ENCODE measurements around the gene PLD6.

The PLD6 gene

DNA sequence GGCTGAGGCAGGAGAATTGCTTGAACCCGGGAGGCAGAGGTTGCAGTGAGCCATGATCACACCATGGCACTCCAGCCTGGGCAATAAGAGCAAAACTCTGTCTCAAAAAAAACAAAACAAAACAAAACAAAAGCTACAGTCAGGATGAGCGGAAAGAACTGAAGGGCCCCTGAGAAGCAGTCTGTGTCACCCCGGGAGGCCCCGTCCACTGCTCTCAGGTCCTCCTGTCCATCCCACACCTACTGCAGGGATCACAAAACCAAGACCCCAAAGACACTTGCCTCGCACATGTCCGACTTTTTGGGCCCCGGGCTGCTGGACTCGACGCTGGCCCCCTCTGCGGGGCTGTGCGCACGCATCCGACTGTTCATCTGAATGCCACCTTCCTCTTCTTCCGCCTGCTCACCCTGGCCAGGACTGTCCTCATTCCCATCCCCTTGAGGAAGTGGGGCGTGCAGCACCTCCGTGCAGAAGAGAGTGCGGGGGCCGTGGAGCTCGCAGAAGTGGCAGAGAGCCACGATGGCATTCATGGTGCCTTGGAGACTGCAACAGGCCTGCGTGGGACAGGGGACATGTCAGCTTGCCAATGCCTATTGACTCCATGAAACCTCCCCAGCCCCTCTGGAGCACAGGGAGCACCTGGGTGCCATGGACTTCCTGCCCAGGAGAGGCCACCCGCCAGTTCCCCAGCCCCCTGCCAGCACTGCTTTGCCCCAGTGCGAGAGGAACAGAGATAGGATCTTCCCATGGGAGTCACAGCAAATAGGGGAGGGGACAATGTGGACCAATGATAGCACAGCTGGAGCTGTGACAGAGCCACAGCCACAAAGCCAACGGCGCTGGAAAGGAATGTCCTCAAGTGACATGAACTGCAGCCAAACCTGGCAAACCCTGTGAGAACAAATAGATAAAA is 21.7 kb upstream of the PLD6 start:
- no peak for DNase-seq
- no peak for ATAC-seq

DNA sequence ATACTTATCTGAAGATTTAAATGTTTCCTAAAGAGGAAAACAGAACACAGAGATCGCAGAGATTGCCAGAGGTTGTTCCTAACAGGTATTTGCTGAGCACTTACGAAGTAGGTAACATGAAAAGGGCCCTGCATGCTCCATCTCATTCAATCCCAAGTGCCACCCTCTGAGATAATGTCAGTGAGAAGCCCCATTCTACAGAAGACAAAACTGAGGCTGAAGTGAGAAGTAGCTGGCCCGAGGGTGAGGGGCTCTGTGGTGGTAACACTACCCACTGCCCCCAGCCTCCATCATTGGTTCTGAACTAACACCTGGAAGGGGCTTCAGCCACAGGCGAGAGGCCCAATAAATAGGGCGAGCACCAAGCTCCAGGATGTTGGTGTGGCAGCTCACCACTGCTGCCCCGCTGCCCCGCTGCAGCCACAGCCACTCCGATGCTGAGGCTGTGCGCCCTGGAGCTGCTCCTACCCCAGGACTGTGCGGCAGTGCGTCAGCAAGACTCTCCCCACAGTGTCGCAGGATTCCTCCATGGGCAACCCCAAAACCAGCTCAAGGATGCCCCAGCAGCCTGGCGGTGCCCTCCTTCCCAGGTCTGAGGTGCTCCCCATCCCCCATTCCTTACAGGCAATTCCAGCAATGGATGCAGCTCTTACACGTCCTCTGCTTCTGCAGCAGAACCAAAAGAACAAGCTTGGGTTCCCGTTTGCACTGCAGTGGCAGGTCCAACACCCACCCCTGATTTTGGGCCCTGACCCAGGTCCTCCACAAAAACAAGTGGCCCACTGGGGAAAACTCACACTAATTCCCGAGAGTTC is 20.5 kb upstream of the PLD6 start:
- no peak for DNase-seq
- no peak for ATAC-seq

DNA sequence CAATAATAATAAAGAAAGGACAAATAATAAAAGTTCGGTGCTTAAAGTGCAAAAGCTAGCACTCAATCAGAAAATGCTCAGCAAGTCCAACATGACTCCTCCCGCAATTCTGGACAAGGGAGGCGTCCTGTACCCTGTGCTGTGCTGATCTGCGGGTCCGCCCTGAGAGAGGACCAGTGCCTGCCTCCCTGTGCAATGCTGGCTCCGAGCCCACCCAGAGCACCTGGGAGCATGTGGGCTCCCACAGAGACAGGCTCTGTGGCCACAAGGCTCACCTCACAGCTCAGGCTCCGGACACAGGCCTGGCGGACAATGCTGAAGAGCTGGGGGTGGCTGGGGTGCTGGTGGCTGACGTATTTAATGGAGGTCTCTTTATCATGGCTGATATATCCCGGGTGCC is 19.8 kb upstream of the PLD6 start:
- no peak for ATAC-seq

DNA sequence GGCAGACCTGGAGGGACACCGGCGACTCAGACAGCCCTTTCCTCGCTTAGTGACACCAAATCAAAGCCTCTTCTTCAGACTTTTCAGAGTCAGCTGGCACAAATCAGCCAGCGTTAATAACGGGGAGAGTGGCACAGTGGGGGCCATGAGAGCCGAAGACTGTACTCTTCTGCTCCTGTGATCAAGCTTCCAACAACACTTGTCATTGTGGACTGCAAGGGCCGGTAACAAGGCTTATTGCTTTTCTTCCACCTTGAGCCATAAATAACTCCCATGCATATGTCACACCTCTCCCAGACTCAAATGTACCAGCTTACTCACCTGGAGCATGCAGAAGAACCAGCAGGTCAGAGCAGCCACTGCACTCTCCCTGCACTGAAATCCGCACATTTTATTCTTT is 18.0 kb upstream of the PLD6 start:
- no peak for ATAC-seq
- DNase-seq: no peak

More for the DNA sequence above, 19.8 kb upstream of the PLD6 start:
- DNase-seq: no peak

DNA sequence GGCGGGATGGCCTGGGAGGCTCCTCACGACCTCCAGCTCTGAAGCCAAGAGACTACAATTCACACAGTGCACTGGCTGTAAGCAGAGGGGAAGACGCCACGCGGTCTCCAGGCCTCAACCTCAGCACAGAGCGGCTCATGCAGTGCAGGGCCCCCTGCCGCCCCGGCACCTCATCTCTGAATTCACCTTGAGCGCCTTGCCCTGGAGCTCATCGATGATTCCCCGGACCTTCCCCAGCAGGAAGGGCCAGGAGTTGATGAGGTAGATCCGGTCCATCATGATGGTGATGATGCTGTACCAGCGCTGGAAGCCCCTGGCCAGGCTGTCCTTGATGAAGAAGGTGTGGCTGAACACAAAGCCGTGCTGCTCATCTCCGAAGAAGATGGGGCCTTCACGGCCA is 17.6 kb upstream of the PLD6 start:
- DNase-seq: no peak
- ATAC-seq: no peak

DNA sequence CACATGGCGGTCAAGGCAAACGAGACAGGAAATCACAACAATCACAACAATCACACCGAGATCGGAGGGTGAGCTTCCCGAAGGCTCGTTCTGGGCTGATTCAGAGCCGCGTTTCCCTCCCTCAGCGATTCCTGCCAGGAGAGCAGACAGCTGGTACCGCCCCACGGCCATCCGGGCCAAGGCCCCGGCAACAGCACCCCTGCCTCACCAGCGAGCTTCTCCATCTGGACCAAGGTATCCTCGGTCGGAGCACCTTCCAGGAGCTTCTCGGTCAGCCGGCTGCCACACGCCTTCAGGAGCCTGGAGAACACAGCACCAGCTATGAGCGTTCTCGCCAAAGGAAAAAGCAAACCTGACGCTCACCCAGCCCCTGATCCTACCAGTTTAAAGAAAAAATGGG is 15.2 kb upstream of the PLD6 start:
- DNase-seq (no peak), ATAC-seq (no peak)

DNA sequence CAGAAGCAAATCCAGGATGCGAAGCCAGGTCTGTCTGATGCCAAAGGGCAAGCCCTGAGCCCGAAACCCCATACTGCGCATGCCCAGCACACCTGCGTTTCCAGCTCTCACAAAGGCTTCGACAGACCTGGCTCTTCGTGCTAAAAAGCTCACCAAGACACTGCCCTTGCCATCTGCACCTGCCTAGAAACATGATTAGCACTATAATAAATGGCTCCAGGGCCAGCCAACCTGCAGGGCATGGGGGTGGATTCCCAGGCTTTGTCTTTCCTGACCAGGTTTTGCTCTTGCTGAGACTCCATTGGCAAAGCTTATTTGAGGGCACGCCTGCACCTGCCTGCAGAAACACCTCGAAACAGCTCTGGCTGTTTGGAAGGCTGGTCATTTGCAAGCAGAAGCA is 14.4 kb upstream of the PLD6 start:
- DNase-seq (no peak), ATAC-seq (no peak)

DNA sequence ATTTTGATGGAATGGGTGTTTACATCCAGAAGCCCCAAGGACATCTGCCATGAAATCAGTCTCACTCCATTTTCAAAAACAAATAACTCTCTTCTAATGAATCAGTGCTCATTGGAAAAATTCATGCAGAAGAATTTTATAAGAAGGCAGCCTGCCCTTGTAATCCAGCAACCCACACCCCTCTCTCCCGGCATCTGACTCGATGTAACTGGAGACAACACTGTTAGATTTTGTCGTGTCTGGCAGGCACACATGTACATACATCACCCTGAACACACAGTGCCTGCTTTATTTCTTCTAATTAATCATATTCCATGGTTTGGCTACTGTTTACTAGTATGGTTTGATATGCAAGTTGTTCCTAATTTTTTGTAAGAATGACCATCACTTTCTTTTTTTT is 11.9 kb upstream of the PLD6 start:
- no peak for ATAC-seq
- no peak for DNase-seq

DNA sequence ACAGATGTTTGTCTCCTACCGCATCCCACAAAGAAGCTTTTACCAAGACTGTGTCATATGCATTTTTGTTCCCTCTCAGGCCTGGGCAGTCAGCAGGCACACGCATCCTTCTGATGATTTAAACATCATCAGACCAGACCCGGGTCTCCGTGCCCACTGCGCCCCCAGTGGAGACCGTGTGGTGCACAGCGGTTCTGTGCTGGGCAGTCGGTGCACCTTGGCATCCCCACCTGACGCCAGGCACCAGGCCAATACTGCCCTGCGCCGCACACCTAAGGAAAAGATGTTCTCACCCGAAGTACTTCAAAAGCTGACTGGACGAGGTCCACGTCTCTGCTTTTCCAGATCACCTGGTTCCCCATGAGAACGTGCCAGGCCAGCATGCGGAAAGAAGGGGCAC is 10.6 kb upstream of the PLD6 start:
- ATAC-seq: no peak
- DNase-seq: no peak

DNA sequence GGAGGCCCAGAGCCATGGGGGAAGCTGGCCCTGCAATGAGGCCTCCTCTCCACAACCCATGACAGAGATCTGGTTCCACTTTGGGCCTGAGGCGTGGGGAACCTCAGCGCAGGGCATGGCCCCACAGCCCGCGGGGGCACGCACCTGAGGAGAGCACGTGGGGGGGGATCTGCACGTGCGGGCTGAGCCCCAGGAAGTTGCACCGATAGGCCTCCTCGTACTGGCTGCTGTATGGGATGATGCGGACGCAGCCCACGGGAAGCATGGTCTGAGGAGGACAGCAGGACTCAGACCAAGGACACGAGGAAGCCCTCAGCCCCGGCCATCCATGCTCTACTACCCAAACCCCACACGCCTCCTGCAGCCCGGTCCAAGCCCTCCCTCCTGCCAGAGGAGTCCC is 10.1 kb upstream of the PLD6 start:
- DNase-seq: no peak
- ATAC-seq: no peak

DNA sequence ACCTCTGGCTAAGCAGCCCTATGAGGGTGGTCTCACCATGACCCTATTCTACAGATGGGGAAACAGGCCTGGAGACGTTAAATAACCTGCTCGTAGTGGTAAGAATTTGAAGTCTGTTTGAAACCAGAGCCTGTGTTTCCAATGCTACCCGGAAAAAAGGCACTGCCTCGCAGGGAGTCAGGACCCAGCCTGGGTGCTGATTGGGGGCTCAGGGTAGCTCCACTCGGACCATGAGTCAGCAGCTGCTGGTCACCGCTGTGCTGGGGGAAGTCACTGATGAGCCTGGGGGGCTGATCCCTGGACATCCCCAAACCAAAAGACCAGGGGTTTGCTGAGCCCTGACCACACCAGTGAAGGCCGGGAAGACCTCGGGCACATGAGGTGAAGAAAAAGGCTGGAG is 9.4 kb upstream of the PLD6 start:
- ATAC-seq (no peak), DNase-seq (no peak)

DNA sequence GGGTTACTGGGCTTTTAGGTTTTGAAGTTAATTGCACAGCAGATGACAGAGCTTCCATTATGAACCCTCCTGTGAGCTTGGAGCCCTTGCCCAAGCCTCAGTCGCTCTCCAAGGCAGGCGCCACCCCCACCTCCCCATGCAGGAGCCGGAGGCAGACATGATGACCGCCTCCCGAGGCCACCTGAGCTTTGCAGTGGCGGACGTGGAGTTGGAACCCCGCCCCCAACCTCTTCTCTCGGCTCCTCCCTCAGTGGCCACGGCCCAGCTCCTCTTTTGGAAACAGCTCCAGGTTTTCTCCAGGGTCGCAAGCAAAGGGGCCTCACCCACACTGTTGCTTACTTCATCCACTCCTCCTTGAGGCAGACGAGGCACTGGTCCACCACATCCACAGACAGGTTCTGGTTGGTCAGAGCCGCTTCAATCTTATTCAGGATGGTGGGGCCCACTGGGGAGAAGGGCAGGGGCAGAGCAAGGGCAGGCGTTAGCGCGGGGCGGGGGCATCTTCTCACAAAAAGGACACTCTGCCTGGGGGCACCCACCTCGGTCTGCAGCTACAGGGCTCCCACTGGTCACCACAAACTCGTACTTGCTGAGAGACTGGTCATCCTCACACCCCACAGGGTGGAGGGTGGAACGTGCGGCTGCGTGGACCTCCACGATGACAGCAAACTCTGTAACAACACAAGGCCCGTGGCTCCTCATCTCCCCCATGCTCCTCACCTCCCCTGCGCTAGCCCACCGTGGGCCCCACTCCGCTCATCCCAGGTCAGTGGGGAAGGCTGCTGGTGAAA is 8.7 kb upstream of the PLD6 start:
- DNase-seq (no peak), ATAC-seq (no peak)

DNA sequence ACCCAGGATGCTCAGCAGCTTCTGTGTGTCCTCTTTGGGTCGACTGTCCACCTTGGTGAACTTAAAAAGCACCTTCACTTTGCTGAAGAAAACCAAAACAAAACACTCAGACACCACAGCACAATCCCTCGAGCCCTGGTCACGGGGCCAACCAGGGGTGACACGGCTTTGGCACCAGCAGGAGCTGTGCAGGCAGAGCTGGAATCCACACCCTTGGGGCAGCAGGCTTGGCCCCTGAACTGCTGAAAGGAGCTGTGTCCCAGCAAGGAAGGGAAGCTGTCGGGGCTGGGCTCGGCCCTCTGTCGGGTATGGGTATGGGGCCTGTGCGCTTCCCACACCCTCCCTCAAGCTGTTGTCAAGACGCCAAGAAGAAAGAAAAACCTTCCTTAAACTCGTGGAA is 7.6 kb upstream of the PLD6 start:
- ATAC-seq: no peak
- no peak for DNase-seq

DNA sequence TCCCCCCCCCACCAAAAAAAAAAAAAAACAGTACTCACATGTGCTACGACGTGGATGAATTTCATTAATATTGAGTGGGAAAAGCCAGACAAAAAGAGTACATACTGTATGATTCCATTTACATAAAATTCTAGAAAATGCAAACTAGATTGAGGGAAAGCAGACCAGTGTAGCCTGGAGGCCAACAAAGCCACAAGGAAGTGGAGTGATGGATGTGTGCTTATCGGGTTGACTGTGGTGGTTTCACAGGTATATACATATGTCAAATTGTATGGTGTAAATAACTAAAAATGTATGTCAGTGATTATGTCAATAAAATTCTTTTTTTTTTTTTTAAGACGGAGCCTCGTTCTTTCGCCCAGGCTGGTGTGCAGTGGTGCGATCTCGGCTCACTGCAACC is 1.9 kb upstream of the PLD6 start:
- no peak for DNase-seq
- ATAC-seq: no peak

DNA sequence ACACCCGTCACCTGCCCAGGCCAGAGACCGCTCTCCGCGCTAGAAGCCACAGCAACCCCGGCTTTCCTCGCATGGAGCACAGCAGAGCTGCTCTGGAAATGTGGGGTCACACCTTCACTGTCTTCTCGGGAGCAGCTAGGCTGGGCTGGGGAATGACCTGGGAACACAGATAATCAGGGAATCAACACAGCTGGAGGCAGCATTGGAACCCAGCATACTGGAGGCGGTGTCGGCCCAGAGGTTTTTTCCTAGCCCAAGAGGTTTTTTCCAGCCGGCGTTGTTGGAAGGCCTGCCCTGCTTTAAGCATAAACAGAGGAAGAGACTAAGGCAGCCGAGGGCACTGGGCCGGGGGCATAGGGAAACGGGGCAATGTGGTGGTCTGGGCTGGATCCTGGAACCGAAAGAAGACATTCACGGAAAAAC is 791 bp upstream of the PLD6 start:
- ATAC-seq (no peak), DNase-seq (no peak)

DNA sequence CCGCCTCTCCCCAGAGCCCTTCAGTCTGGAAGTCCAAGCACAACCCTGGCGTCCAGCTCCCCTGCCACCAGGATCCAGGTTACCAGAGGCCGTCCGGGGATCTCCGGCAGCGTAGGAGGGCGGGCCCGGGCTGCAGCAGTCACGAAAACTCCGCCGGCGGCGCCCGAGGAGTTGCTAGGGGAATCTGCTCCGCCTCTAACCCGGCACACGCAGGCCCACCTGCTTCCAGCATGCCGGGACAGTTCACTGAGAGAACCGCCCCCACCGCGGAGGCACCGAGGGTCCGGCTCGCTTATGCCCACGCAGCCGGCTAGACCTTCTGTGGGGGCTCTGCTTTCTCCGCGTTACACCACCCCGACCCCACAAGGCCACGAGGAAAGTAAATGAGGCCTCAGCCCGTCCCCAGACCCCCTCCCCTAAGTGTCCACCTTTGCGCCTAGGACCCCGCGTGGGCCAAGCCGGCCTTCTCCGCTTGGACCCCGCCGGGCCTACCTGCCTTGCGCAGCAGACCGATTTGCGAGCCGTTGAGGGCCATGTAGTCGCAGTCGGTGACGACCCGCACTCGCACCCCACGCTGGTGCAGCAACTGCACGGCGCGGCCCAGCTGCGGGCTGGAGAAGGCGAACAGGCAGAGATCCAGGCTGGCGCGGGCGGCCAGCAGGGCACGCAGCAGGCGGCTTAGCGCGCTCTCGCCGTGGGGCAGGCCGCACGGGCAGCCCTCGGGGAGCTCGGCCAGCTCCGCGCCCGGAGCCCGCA is 587 bp downstream of the PLD6 start:
- peak; percentile 68 for ATAC-seq

DNA sequence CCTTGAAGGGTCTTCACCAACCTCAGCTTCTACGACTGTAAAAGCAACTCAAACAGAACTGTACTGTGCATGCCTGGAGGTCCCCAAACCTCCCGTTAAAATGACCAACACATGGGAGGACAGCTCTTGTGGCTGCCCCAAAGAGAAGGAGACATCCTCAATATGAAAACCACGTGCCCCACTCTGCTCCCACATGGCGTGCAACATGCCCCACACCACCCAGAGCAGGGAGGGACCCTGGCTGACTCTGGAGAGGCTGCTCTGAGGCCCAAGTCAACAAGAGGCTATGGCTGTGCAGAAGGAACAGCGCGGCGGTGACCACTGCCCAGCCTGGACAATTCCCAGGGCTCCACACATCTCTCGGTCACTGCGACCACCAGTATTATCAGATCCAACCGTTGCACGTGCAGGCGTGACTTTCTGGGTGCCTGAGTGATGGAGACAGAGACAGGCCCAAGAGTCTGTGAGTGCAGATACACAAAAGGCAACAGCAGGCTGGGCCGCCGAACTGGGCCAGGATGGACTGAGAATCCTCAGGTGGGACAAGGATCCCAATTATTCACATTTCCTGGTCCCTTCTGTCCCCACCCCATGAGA is 1.4 kb downstream of the PLD6 start:
- ATAC-seq (no peak), DNase-seq (no peak)

More for the DNA sequence above, 587 bp downstream of the PLD6 start:
- DNase-seq: peak; percentile 78

DNA sequence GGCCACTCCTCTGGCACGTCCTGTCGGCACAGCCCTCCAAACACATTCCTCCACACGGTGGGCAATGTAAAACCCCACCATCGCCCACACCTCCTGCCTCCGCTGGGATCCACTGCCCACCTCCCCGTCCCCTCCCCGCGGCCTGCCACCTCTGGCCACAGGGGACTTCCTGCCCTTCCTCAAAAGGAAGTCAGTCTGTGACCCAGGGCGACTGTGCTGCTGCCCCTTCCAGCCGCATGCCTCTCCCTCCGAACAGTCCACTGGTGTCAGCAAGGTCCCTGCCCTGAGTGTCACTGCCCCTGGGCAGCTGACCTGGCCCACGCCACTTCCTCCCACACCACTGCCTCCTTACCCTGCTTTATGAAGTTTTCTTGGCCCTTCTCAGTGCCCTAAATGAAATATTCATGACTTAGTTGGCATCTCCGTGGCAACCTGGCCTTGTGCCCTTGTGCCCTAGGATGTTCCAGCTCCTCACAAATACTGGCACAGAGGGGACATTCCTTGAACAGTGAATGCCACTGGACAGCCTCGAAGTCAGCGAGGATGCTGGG is 2.0 kb downstream of the PLD6 start:
- no peak for ATAC-seq
- peak; percentile 25 for DNase-seq

DNA sequence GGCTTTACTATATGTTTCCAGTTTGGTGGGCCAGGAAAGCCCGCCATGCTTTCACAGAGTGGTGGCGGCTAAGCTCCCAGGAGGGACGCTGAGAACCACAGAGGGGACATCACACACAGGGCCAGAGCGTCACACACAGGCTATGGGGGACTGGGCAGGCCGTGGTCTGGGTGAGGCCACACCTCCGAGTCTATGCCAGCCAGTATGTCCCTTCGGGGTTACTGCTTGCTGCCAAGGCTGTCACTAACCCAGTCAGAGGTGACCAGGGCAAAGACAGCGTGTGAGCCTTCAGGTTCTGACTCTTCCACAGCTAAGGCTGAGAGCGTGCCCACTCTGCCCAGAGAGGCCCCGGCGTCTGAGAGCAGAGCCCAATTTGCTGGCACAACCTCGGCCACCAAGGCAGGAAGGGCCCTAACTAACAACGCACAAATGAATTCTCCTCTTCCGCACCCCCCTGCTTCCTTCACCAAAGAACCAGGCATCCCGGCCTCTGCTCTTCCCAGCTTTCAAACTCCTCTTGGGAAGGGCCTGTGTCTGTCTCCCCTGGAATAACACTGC is 2.9 kb downstream of the PLD6 start:
- no peak for DNase-seq
- ATAC-seq: no peak

DNA sequence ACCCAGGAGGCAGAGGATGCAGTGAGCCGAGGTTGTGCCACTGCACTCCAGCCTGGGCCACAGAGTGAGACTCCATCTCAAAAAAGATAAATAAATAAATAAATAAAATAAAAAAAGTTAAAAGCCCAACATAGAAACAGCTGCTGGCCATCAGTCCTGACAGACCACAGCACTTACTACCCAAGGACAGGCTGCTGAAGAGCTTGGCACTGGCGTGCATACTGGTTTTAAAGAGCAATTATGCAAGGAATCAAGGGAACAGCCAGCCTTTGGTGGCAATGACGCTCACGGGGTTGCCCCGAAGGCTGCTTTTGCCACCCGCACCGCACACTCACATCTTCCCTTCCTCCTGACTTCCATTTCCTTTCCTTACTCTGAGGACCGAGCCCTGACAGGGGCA is 4.2 kb downstream of the PLD6 start:
- ATAC-seq (no peak), DNase-seq (no peak)

DNA sequence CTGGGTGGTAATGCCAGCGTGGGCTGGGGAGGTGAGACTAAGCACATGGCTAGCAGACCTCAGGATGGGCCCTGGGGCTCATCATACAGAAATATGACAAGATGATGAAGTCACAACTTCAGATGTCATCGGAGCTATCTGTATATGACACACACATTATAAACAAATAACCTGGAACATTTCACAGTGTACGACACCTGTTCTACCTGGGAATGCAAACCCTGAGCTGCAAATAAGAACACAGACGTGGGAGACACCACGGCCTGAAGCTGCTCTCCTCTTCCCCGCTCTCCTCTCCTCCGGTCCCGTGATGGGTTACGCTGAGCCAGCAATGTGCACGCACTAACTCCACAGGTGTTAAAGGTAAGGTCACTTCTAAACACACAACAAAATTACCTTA is 4.9 kb downstream of the PLD6 start:
- no peak for DNase-seq

More for the DNA sequence above, 4.9 kb downstream of the PLD6 start:
- no peak for ATAC-seq
